T47D (cell line): ENCODE data around the gene RIT1.

Source experiments
- DNase-seq, 2 experiments: peaks; one replicate each; pipeline versions ENCODE4 v3.0.0 to v3.0.0-alpha.2; 2011 to 2012; ENCODE audit warnings: low read depth in 1 of 2, low spot score in 1 of 2
- JUND ChIP-seq: IDR thresholded peaks from 2 replicates; pipeline ENCODE4 v1.6.1; 2012; ENCODE audit warnings: low read depth
- in situ Hi-C: cut with HindIII; loops from 2 replicates; pipeline ENCODE4 v1.10.0; 2016; ENCODE audit warnings: low sequenced_read_pairs, low pct_unique_long_range_greater_than_20kb

The RIT1 gene

GRCh38 chr1:155929057-155929456 lies 17.9 kb upstream of the RIT1 start:
- no peak for TF ChIP-seq JUND
- in situ Hi-C loops: no loop called here

GRCh38 chr1:155925506-155925905 lies 14.4 kb upstream of the RIT1 start:
- TF ChIP-seq JUND: no peak
- DNase-seq: no peak
- in situ Hi-C loops: no loop called here

More at GRCh38 chr1:155929057-155929456, 17.9 kb upstream of the RIT1 start:
- DNase-seq: no peak

DNA sequence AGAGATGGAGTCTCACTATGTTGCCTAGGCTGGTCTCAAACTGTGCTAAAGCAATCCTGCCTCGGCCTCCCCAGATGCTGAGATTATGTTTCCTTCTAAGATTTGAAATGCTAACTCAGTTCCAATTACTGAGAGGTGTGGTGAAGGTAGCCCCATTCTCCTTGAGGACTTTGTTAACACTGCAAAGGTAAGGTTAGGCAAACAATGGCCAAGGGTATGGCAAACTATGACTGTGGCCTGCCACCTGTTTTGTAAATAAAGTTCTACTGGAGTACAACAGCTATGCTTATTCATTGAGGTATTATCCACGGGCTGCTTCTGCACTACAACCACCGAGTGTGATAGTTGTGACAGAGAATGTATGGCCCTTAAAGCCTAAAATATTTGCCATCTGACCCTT lies 9.6 kb upstream of the RIT1 start:
- no peak for DNase-seq
- in situ Hi-C loops: no loop called here
- no peak for TF ChIP-seq JUND

DNA sequence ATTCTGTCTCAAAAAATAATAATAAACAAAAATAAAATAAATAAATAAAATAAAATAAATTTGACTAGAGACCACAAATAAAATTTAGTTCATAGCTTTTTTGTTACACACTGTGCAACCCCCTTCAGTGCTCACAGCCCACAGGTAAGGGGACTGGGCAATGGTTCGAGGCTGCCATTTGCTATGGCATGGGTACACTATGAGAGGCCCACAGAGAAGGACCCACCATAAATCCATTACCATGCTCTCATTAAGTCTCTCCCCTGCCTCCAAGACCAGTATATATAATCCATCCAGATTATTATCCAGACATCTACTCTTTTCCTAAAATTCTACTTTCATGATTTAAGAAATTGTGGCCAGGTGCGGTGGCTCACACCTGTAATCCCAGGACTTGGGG lies 8.7 kb upstream of the RIT1 start:
- DNase-seq: no peak
- no peak for TF ChIP-seq JUND
- in situ Hi-C loops: no loop called here

GRCh38 chr1:155918660-155919059 lies 7.5 kb upstream of the RIT1 start:
- DNase-seq: no peak
- TF ChIP-seq JUND: no peak
- in situ Hi-C loops: no loop called here

DNA sequence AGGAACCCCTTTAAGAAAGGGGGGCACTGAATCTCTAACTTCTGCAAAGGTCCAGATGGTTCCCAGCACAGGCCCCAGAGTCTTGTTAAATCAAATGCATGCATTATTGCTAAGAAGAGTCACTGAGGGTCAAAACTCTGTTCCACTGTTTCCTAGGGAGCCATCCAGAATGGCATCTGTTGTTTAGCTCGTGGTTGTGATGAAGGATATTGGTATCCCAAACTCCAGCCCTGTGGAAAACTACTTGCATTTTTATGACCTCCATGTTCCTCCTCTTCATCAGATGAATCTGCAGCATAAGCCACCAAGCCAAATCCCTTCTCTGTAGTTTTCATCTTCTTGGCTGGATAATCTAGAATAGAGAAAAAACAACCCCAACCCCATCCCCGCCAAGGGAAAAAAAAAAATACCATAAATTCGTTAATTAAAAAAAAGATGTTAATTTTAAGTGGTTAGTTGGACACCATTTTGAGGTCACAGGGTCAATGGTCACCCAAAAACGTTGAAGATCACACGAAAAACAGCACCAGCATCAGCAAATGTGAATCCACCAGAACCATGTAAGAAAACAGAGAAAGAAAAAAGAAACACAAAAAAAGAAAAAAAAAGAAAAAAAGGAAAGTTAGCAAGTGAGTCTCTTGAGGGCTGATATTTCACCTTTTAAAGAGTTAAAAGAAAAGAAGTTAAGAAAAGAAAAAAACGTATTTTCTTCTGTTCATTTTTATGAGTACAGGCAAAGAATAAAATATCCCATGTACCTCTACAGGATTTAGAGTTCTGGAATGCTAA lies 3.0 kb upstream of the RIT1 start:
- DNase-seq: no peak
- no peak for TF ChIP-seq JUND
- in situ Hi-C loops: no loop called here

DNA sequence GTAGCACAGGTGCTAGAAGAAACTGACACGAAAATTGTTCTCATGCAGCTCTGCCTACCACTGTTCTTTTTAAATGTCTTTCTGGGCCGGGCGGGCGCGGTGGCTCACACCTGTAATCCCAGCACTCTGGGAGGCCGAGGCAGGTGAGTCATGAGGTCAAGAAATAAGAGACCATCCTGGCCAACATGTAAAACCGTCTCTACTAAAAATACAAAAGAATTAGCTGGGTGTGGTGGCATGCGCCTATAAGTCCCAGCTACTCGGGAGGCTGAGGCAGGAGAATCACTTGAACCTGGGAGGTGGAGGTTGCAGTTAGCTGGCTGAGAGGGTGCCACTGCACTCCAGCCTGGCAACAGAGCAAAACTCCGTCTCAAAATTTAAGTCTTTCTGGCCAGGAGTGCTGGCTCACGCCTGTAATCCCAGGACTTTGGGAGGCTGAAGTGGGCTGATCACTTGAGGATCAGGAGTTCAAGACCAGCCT lies 947 bp upstream of the RIT1 start:
- in situ Hi-C loops: no loop called here
- no peak for DNase-seq
- no peak for TF ChIP-seq JUND

DNA sequence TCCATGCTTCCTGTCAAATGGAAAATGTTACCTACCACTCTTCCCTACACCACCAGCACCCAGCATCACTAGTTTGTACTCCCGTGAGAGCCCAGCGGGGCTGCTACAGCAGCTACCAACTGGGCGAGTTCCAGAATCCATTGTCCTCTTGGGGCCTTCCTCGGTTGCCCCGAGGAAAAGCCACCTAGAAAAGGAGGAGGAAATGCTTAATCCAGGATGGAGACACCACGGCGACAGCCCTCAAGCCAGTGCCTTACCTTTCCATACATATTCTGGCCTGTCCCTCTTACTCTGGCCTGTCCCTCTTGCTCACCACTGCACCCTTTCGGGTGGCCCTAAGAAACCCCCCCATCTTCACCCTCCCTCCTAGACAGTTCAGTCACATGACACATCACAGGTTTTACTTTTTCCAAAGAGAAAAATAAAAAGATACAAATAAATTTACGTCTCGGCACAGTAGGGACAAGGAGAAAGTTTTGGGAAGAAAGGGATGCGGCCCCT lies 478 bp downstream of the RIT1 start:
- peak in 1 of 2 experiments; percentile 67 for DNase-seq
- in situ Hi-C loops: no loop called here
- no peak for TF ChIP-seq JUND

DNA sequence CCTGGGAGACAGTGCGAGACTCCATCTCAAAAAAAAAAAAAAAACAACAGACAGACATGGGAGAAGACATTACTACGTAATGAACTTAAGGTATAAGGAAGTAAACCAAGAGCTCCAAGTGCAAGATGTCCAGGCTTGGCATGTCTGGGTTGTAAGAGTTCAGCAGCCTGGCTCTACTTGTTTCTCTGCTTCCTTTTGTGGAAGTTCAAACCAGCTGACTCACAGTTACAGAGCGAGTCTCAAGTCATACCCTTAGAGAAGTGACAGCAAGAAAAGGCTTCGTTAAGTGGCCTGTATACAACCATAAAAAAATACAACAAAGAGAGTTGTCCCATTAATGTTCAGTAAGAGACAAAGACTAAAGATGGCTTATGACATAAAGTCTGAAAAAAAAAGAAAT lies 1.3 kb downstream of the RIT1 start:
- DNase-seq: peak; percentile 26 to 94
- in situ Hi-C loops: no loop called here
- no peak for TF ChIP-seq JUND

GRCh38 chr1:155904261-155904660 lies 6.9 kb downstream of the RIT1 start:
- DNase-seq: no peak
- in situ Hi-C loops: no loop called here
- no peak for TF ChIP-seq JUND

DNA sequence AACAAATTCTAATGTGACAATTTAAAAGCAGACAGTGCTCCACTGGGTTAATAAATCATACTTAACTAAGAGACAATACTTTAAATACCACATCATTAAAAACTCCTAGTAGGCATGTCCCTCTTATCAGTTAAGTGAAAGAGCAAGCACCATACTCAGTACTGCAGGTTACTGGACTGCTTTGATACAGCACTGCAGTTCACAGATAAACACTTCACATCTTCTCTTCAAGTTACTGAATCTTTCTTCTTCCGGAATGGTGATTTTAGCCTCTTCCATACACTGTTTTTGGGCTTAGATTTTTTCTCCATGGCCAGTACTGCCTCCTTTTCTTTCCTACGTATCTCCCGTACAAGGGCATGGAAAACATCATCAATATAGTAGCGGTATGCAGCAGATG lies 11.0 kb downstream of the RIT1 start:
- in situ Hi-C loops: no loop called here

DNA sequence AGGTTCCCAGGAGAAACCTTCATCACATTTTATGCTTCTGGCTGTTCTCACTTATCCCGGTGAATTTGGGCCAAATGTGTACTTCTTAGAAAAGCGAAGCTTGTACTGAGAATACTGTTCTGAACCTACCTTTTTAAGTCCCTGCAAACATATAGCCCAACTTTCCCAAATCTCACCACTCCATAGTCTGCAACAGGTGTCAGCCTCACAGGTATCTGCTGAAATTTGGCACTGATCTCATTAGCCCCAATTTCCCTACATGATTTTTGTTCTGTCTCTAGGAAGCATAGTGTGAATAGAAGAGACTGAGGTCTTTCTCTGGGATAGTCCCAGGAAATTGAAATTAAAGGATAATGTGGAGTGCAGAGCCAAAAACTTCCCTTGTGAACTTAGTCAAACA lies 11.5 kb downstream of the RIT1 start:
- DNase-seq: no peak
- TF ChIP-seq JUND: no peak
- in situ Hi-C loops: no loop called here

More for the DNA sequence above, 11.0 kb downstream of the RIT1 start:
- DNase-seq: no peak
- TF ChIP-seq JUND: no peak

- in situ Hi-C loops: no loop called here
- no peak for TF ChIP-seq JUND
- no peak for DNase-seq
Observed at GRCh38 chr1:155898888-155899287, 12.3 kb downstream of the RIT1 start.
